HG03432 (cell line): ENCODE measurements around the gene KRT86.
"Not testable (repeated sequence)": the region's sequence is repeated elsewhere in the genome, so short reads cannot be mapped to it uniquely, and the experiment has no call there.

Source experiments
- ATAC-seq: cut with Tn5 transposase; IDR thresholded peaks from one replicate; pipeline ENCODE4 v1.9.1; 2021; ENCODE audit warnings: mild to moderate bottlenecking, moderate library complexity; ENCODE audit not compliant: unreplicated experiment

The KRT86 gene

GRCh38 chr12:52312086-52312485, 37.6 kb downstream of the KRT86 start:
- no peak for ATAC-seq

GRCh38 chr12:52313461-52313860, 39.0 kb downstream of the KRT86 start:
- ATAC-seq = no peak

- ATAC-seq = no peak
Measured at GRCh38 chr12:52313926-52314325, 39.5 kb downstream of the KRT86 start.

GRCh38 chr12:52314511-52314910, 40.1 kb downstream of the KRT86 start:
- no peak for ATAC-seq

- not testable (repeated sequence) for ATAC-seq
Measured at GRCh38 chr12:52315721-52316120, 41.3 kb downstream of the KRT86 start.

- ATAC-seq = no peak
Measured at GRCh38 chr12:52316290-52316689, 41.8 kb downstream of the KRT86 start.

GRCh38 chr12:52316701-52317100, 42.3 kb downstream of the KRT86 start:
- ATAC-seq = no peak

- ATAC-seq = no peak
Measured at GRCh38 chr12:52317468-52318052, 43.1 kb downstream of the KRT86 start.

GRCh38 chr12:52318241-52318990, 44.0 kb downstream of the KRT86 start:
- ATAC-seq = no peak

- no peak for ATAC-seq
Measured at GRCh38 chr12:52319097-52319496, 44.7 kb downstream of the KRT86 start.

GRCh38 chr12:52320784-52321400, 46.4 kb downstream of the KRT86 start, which contains the start of gene KRT83:
Gene KRT83 (minus strand): TSS chr12:52321398. CDS start chr12:52321335, 63 bp downstream.
- no peak for ATAC-seq

- ATAC-seq = no peak
Measured at GRCh38 chr12:52321418-52321817, 47.0 kb downstream of the KRT86 start.

GRCh38 chr12:52322069-52322468, 47.6 kb downstream of the KRT86 start:
- no peak for ATAC-seq

GRCh38 chr12:52323001-52323400, 48.6 kb downstream of the KRT86 start:
- no peak for ATAC-seq

- ATAC-seq = no peak
Measured at GRCh38 chr12:52323416-52324152, 49.1 kb downstream of the KRT86 start.

GRCh38 chr12:52324153-52324444, 49.7 kb downstream of the KRT86 start:
- no peak for ATAC-seq

GRCh38 chr12:52327052-52327829, 52.8 kb downstream of the KRT86 start:
- peak; percentile 86 for ATAC-seq

GRCh38 chr12:52327830-52328500, 53.5 kb downstream of the KRT86 start:
- no peak for ATAC-seq

GRCh38 chr12:52331039-52331438, 56.6 kb downstream of the KRT86 start:
- ATAC-seq = no peak

GRCh38 chr12:52331833-52332232, 57.4 kb downstream of the KRT86 start:
- no peak for ATAC-seq
